SKM-1 treated with dmso at 0.1 percent for 144 hours (cell line): ENCODE data around the gene LRRC7.

Experiments used
- DNase-seq: peaks from one replicate; lab custom pipeline; 2025; ENCODE audit not compliant: unreplicated experiment; lab: John Stamatoyannopoulos, UW

Gene LRRC7

DNA sequence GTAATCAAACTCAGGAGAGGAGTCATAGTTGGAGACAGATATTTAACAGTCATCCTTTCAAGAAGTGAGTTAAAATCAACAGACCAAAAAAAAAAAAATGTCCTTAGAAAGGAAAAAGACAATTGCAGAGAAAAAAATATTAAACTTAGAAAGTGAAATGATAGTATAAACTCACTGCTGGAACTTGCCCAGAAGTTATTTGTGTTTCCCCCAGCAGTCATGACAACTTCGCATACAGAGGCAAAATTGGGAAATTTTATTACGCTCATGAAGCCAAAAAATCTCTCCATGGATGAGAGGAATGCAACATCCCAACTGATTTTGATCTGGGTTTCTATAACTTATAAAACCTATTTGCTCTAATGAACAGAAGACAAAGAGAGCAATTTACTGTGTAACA, 198.2 kb downstream of the LRRC7 start:
- DNase-seq: no peak

DNA sequence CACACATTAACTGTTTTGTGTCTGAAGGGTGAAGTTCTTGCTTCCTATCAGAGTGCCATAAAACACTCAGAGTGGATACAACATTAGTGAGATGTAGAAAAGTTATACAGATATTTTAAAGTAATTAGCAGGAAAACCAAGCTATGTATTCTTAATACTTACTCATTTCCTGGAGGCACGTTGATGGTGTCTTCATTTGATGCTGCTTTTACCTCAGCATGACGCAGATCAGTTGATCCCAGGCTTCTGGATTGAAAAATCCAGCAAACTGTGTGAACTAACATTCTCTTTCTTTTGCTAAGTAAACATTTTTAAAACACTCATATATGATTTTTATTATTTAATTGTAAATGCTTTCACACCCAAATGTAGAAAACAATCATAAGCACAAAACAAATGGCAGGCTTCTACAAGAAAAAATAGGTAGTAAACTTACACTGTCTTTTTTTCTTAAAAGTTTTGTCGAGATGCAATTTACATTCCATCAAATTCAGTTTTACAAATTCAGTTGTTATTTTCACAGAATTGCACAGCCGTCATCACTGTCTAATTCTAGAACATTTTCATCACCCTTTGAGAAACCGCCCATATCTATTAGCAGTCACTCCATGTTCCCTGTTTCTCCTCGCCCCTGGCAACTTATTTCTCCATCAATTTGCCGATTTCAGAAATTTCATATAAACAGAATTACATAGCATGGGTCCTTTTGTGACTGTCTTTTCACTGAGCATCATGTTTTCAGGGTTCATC, 198.9 kb downstream of the LRRC7 start:
- no peak for DNase-seq

DNA sequence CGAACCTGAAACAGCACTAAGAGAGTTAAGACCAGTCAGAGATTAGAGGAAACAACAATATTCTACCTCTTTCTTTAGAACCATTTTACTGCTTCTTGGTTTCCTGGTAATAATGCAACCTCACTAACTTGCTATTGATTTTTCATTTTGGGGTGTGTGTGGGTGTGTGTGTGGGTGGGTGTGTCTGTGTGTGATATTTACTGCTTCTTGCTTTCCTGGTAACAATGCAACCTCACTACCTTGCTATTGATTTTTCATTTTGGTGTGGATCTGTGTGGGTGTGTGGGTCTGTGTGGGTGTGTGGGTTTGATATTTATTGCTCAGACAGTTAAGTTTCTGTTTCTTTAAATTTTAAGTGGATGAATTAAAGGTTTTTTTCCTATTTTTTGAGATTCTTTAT, 208.8 kb downstream of the LRRC7 start:
- no peak for DNase-seq

DNA sequence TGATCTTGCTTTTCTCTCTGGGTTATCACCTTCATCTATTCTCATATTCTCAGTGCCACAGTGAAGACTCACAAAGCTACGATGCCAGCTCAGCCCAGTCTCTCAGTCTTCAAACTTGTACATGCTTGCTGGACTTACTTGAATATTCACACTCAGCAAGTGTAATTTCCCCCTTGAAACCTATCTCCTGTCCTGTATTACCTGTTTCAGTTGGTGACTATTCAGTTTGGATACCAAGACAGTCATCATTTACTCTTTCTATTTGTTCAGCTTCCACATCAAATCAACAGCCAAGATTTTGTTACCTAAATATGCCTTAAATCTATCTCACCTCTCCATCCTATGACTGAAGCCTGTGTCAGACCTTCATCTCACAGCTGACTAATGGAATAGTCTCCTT, 209.7 kb downstream of the LRRC7 start:
- no peak for DNase-seq

DNA sequence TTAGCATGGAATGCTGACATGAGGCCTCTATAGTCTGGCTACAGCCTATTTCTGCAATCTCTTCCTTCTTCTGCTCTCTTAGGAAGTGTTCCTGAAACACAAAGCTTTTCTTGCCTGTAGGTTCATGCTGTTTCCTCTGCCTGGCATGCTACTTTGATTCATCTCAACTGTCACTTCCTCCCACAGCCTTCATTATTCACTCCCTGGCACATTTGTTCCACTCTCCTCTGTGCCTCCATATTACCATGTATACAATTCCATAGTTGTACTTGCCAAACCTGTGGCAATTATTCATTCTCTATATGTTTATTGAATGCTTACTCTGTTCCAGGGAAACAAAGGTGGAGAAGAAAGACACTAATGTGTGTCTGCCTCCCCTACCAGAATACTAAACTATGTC, 210.2 kb downstream of the LRRC7 start:
- DNase-seq: no peak

DNA sequence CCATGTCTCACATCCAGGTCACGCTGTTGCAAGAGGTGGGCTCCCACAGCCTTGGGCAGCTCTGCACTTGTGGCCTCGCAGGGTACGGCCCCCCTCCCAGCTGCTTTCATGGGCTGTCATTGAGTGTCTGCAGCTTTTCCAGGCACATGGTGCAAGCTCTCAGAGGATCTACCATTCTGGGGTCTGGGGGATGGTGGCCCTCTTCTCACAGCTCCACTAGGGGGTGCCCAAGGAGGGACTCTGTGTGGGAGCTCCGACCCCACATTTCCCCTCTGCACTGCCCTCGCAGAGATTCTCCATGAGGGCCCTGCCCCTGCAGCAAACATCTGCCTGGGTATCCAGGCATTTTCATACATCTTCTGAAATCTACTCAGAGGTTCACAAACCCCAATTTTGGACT, 219.4 kb downstream of the LRRC7 start:
- no peak for DNase-seq

DNA sequence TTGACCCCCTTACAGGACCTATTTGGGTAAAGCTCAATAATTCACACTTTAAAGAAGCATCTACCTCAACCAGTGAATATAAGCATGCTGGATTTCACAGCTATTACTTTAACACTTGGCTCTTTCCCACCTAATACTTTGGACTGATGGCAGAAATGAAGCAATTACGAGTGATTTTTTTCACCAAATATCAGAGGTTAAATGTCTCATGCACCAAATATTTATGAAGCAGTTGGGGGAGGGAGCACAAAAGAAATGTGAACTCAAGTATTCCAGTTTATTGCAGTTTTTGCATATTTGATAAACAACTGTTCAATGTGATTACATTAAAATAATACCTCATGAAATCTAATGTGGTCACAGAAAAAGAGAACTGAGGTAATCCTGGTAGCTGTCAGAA, 223.6 kb downstream of the LRRC7 start:
- DNase-seq: no peak

DNA sequence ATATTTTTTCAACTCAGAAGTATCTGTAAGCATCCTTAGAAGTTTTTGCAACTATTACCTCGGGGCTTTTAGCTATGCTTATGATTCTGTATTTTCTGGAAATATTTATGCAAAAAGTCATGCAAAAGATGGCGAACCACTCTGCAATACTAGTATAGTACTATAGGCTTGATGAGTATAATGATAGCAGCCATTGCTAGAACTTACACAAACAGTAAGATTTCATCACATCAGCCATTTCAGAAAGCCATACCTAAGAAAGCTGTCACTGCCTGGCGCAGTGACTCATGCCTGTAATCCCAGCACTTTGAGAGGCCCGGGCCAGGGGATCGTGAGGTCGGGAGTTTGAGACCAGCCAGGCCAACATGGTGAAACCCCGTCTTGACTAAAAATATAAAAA, 227.1 kb downstream of the LRRC7 start:
- no peak for DNase-seq

DNA sequence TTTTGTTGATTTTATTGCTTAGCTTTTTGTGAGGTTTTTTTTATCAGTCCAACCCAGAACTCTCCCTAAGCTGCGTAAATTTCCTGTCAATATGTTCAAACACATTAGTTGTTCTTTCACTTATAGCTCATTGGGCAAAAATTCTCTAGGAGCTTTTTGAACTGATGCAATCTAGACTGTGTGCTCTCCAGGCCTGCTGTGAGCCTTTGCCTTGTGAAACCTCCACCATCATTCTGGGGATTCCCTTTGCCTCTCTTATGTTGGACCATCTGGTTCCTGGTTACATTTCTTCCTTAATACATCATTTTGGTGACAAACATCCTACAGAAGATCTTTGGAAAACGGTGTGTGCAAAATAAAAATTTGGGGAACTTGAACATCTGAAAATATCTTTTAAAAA, 247.2 kb downstream of the LRRC7 start:
- DNase-seq: no peak

DNA sequence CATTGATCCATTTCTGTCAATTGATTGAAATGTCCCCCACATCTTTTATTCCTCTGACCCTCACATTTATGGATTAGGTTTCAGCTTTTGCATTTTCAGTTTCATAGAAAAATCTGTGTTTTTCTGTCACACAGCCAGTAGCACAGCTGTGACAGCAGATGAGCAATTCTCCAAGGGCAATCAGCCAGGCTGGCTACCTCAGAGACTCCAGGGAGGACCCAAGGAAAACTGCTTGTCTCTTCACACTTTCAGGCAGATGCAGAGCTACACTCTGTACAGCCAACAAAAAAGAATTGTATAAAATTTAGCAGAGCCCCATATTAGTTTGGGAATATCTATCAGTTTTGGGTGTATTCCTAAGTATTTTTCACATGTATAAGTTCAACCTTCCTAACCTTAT, 257.2 kb downstream of the LRRC7 start:
- no peak for DNase-seq

DNA sequence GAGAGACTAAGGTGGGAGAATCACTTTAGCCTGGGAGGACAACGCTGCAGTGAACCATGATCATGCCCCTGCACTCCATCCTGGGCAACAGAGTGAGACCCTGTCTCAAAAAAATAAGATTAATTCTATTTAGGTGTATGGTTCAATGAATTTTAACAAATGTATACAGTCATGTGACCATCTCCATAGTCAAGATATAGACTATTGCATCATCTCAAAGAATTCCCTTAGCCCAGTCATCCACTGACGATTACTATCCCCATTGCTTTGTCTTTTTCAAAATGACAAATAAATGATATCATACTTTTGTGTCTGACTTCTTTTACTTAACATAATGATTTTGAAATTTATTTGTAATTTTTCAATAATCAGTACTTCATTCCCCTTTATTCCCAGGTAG, 260.0 kb downstream of the LRRC7 start:
- DNase-seq: no peak

DNA sequence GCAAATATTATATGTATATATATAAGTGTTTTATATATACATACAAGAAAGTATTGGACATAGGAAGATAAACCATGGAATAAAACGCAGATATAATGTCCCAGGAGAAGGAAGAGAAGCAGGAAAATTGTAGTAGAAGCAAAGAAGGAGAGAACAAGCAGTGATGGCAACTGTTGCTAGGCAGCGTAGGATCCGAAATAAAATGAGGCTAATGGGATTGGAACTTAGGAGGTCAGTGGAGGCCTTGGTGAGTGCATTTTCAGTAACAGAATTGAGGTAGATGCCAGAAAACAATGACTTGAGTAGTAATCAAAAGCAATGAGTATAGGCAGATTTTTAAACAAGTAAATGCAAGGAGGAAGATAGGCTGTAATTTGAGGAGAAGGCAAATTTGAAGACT, 265.8 kb downstream of the LRRC7 start:
- no peak for DNase-seq

DNA sequence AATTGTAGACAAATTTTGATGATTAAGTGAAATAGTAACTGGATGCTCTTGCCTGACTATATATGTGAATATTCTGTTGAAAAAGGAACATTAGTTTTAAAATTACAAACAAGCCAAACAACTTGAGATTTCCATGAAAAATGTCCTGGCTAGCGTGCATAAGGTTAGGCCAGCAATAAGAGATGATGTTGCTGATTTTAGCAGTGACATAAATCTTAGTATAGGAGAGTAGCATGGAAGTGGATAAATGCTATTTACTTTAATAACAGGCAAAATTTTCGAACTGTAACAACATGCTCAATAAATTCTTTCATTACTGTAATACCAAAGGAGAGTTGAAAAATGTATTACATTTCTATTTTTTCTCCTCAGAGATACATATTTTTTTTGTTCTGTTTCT, 266.6 kb downstream of the LRRC7 start:
- DNase-seq: no peak

DNA sequence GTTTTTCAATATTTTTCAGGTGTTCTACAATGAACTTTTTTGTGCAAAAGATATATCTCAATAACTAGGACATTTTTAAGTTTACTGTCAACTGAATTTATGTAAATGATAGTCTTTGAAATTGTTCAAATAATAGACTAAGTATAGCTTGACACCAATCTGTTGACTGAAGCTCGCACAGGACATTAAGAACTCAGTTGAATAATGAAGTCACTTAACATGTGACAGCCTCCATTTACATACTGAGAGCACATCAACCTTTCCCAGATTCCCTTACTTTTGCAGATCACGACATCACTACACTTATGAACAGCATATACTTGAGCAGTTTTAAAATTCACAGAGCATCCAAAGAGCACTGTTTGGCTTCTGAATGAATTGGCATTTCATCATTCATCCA, 268.2 kb downstream of the LRRC7 start:
- DNase-seq: no peak

DNA sequence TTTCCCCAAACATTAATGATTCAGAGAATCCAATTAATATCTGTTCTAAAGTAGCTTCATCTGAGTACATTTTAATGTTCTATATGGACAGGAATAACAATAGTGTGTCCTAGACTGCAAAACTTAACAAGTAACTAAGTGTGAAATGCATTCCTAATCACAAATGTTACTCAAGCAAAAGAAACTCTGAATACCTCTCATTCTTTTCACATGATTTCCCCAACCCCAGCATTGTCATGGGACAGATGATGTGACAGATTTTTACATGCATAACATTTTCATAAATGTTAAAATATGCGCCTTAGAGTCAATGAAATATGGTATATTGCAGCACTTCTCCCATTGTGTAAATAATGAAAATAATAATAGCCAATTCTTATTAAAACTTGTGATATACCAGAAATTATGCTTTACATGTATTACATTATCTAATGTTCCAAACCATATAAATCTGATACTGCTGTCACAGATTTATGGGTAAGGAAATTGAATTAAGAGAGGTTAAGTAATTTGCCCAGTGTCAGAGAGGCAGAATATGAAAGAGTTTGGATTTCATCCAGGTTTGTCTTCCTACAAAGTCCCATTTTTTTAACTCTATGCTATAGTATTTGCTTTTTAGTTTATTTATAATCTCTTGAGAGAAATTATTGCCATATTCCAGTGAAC, 269.4 kb downstream of the LRRC7 start:
- no peak for DNase-seq

DNA sequence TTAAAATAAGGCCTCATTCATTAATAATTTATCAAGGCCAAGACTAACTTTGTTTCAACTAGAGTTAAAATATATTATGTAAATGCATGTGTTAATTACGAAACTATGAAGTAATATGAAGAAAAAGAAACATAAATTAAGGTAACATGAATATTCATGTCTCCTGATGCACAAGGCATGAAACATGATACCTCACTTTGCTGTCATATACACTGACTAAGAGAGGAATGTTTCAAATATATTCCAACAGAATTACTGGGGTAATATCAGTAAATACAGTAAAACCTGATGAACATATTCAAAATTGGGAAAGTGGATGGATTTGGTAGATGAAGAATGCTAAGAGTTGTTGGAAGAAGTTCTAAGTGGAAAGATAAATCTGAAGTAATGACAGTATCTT, 274.6 kb downstream of the LRRC7 start:
- no peak for DNase-seq

DNA sequence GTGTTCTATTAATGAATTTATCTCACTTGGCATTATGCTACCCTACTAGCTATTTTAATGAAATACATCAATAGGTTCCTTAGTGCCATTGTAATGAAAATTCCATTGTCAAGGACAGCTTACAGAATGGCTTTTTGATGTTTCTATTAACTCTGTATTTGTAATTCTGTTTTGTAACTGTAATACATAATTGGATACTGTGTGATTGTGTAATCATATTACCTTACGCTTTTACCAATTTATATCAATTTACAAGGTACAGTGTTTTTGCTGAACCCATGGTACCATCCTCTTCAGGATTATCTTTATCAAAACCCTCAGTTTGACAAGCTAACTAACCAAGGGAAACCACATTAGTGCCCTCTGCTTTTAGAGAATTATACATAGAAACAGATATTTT, 277.9 kb downstream of the LRRC7 start:
- no peak for DNase-seq

DNA sequence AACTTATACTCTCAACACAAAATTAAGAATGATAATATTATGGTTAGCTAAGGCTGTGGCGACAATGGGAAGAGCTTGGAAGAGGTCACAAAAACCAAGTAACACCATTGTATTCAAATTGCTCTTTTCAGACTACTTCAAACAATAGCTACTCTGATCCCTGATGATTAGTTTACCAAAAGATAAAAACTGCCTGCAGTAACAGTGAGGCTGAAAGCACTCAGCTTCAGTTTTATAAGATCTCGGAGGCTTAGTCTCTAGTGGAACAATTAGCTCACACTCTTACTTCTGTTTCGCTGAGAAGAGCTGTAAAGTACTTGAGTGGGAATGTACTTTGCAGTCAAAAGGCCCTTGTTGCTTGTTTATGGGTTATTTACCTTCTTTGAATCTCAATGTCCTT, 278.5 kb downstream of the LRRC7 start:
- no peak for DNase-seq

DNA sequence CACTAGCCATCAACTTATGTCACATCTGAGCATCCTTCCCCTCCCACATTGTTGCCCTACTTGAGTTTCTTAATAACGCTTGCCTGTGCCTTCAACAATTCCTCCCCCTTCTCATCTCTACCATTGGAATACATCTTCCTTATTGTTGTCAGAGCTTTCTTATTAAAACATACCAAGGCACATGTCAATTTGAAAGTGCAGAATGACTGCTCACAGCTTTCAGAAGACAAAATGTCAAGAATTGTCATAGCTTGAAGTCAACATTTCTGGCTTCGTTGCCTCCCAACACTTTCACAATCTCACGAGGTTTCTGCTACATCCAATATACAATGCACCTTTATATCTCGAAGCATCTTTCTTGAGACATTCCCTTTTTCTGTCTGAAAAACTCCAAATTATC, 279.9 kb downstream of the LRRC7 start:
- DNase-seq: no peak

DNA sequence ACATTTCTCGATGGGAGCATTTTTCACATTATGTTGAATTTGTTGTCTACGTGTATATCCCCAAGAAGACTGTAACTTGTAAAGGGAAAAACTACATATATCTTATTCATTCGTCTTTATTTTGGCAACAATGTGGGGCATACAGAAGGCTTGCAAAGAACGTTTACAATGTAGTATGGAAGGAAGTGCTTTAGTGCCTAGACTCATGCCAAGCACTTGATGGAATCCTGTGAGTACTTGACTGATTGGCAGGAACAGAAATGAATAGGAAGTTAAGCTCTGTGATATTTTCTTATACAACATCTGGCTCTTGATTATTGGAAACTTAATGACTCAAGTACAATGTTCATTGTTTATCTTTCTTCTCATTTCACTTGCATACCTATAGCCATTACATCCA, 284.4 kb downstream of the LRRC7 start:
- no peak for DNase-seq

DNA sequence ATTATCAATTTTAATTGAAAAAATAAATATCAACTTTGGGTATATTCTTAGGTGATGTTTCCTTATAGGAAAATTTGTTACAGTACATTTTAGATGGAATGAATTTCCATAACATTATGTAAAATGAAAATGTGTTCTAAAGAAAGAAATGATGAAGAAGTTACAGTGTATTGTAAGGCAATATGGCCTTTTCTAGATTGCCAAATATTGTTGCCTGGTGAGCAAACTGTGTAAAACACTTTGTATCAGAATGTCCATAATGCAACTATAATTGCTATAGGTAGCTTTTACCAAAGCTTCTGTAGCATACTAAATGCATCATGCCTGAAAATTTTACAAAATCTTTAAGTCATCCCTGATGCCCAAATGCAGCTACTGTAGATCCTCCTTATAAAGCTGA, 285.0 kb downstream of the LRRC7 start:
- no peak for DNase-seq

DNA sequence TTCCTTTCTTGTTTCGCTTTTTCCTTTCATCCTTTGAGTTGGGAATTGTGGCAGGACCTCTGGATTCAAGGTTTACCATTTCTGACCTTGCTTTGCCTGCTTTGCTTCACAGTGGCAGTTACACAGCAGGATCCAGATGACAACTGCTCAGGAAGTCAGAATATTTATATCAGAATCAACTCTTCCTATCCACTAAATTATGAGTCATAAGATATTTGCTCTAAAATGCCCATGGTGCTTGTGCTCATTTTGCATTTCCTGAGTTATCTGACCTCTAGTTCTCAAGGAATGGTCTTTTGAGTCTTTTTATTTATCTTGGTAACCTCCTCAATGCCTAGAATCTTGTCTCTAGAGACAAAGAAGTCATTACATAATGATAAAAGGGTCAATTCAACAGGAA, 290.8 kb downstream of the LRRC7 start:
- no peak for DNase-seq

DNA sequence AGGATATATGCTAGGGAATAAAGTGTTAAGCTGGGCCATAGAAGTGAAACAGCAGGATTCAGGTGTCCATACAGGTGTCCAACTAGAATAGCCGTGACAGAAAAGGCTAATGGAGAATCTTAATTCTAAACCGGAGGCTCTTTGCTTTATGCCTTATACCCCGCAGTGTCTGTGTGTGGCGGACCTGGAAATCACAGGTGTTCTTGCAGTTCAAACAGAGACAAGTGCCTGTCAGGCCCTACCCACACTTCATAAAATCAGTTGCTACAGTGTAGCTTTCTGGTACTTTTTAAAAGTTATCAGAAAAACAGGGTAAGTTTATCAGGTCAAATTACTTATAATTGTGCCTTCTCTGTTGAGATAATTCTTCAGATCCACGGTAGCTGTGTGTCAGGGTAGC, 293.9 kb downstream of the LRRC7 start:
- no peak for DNase-seq
